Stimulated activated CD4-positive, alpha-beta T cell treated with anti-CD3 and anti-CD28 coated beads, TNF-alpha, amount 100 ng/mL, for 1 hour (primary cell): ENCODE measurements around the gene PUM2.
"Not testable (repeated sequence)": the region's sequence is repeated elsewhere in the genome, so short reads cannot be mapped to it uniquely, and the experiment has no call there.

Source experiments
- DNase-seq, 3 donors: peaks; one replicate each; pipeline ENCODE4 v3.0.0-alpha.2; 2020; ENCODE audit warnings: low read depth in 3 of 3, low spot score in 1 of 3

PUM2 gene

DNA sequence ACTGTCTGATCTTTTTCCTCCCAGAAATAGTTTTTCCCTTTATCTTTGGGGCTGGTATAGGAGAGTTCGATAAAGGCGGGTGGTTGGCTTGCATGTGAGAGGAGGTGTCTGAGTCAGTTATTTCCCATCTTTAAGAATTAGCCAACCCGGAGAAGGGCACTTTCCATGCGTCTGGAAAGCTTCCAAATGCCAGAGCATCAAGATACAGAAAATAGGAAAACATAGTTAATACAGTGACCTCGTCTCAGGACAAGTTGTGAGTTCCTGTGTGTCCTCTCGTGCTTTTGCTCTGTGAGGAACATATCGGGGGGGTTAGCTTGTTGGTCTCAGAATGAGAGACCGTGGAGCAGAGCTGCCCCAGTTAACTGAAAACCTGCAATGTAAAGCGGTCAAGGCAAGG, 18.7 kb upstream of the PUM2 start:
- no peak for DNase-seq

DNA sequence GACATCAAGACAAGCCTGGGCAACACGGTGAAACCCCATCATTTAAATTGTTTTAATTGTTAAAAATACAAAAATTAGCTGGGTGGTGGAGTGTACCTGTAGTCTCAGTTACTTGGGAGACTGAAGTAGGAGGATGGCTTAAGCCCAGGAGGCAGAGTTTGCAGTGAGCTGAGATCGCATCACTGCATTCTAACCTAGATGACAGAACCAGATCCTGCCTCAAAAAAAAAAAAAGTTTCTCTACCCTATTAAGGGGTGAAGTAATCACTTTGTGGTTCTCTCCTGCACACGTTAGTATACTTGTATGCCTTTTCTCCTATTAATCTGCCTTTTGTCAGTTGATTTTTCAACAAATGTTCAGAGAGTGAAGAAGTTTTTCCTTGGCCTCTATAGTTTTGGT, 18.1 kb upstream of the PUM2 start:
- DNase-seq: no peak

DNA sequence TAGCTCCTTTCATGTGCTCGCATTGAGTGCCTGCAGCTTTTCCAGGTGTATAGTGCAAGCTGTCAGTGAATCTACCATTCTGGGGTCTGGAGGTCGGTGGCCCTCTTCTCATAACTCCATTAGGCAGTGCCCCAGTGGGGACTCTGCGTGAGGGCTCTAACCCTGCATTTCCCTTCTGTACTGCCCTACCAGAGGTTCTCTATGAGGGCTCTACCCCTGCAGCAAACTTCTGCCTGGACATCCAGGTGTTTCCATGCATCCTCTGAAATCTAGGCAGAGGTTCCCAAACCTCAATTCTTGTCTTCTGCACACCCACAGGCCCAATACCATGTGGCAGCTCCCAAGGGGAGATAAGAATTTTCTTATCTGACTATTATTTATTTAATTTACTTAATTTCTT, 17.3 kb upstream of the PUM2 start:
- not testable (repeated sequence) for DNase-seq

DNA sequence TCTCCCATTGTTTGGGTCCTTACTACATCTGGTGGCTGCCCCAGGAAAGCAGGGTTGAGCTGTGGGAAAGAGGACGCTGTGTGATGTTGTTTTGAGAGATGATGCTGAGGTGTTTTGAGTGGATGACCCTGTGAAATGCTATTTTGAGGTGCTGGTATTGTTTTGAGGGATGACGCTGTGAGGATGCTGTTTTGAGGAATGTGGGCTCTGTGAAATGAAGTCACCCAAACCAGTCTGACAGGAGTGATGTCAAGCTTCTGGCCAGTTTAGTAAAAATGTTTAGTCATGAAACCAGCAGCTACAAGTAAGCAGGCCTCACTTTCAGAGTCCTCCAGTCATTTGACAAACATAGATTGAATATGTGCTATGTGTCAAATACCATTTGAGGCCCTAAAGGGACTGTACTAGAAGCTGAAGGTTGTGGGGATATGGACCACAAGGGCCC, 16.1 kb upstream of the PUM2 start:
- DNase-seq: no peak

DNA sequence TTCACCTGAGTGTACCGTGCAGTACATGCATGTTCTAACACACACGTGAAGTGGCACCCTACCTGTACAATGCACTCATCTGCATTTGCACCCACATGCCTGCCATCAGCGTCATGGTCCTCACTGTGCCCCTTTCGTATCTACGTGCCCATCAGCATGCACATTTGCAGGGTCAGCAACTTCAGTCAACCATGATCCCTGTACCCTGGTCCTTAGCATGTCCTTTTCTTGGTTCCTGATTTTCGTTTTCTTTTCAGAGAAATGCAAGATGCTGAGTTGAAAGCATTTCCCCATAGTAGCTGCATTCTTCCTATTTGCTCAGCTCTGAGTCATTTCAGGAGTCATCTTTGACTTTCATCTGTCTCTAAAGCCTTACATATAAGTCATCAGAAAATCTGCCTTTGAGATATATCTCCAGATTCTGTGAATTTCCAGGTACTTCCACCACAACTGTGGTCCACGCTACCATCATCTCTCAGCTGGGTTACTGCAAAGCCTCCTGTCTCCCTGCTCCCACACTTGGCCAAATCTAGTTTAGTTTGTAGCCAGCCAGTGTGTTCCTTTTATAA, 14.7 kb upstream of the PUM2 start:
- DNase-seq: no peak

DNA sequence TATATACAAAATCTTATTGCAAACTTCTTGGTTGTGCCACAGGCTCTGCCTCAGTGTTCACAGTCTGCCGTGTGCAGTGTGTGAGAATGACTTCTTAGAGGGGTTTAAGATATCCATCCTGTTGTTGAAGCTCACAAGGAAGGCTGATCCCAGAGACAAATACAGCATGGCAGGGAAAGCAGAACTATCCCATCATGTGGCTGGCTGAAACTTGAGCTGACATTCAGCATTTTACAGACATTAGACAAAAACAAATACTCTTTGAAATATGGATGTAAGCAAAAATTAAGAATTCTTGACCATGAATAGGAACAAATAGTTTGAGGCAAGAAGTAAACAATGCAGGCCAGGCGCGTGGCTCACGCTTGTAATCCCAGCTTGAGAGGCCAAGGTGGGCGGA, 12.9 kb upstream of the PUM2 start:
- no peak for DNase-seq

DNA sequence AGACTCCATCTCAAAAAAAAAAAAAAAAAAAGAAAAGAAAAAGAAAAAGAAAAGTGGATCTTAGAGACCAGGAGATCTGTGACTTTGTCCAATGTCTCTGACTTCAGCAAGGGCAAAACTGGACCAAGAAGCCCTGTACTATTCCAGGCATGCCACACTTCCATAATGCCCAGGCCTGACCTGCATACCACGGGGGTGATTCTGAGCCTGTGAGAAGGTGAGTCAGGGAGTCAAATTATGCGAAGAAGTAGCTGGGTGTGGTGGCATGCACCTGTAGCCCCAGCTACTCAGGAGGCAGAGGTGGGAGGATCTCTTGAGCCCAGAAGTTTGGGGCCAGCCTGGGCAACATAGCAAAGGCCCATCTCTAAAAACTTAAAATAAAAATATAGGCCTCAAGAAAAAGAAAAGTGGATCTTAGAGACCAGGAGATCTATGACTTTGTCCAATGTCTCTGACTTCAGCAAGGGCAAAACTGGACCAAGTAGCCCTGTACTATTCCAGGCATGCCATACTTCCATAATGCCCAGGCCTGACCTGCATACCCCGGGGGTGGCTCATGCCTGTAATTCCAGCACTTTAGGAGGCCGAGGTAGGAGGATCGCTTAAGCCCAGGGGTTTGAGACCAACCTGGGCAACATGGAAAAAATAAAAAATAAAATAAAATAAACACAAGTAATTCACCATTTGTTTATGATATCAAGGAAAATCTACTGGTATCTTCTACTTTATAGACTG, 12.2 kb upstream of the PUM2 start:
- DNase-seq: no peak

DNA sequence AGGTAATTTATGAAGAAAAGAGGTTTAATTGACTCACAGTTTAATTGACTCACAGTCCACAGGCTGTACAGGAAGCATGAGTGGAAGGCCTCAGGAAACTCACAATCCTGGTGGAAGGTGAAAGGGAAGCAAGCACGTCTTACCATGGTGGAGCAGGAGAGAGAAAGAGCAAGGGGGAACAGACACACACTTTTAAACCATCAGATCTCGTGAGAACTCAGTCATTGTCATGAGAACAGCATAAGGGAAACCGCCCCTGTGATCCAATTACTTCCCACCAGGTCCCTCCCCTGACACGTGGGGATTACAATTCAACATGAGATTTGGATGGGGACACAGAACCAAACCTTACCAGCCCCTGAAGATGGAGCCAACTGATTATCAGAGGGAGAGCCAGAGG, 11.2 kb upstream of the PUM2 start:
- no peak for DNase-seq

DNA sequence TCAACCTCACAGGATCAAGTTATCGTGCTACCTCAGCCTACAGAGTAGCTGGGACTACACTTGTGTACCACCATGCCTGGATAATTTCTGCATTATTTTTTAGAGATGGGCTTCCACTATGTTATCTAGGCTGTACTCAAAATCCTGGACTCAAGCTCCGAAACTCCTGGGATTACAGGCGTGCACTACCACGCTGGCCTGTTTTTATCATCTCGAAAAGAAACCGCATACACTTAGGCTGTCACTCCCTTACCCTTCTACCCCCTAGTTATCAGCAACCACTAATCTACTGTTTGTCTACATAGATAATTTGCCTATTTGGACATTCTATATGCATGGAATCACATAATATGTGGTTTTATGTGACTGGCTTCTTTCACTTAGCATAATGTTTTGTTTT, 8.5 kb upstream of the PUM2 start:
- no peak for DNase-seq

DNA sequence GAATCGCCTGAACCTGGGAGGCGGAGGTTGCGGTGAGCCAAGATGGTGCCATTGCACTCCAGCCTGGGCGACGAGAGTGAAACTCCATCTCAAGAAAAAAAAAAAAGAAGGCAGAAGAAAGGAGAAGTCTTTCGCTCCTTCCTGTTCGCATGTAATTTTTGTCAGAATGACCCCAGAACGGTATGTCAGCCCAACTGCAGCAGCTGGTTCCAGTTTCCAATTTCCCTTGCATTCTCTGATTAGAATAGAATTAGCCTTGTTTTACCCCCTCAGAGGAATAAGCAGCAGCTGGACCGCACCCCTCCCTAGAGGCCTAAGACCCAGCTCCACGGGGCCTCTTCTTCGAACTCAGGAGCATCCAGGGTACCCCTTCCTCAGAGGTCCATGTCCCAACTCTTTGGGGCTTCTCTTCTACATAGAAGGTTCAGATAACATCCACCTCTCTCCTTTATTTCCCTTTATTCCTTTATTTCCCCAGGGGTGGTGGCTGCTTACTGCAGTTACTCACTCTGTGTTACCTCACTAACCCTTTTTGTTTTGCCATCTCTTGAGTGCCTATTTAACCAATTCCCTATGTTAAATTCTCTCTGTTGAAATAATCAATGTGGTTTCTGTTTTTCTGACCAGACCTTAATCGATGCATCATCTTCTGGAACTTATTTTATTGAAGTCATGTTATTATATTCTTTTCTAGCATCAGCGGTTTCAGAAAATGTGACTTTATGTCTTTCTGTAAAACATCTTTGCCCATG, 7.2 kb upstream of the PUM2 start:
- no peak for DNase-seq

DNA sequence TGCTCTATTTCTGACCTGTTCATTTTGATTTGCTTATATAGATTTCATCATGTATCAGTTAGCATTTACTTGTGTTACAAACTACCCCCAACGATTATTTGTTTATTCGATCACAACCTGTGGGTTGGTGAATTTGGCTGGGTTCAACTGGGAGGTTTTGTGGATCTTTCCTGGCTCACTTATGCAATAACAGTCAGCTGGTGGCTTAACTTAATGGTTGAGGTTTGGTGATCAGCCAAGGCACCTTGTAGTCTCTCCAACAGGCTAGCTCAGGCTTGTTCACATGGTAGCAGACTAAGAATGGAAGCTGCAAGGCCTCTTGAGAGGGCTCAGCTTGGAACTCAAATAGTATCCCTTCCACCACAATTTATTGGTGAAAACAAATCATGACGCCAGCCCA, 5.4 kb upstream of the PUM2 start:
- no peak for DNase-seq

DNA sequence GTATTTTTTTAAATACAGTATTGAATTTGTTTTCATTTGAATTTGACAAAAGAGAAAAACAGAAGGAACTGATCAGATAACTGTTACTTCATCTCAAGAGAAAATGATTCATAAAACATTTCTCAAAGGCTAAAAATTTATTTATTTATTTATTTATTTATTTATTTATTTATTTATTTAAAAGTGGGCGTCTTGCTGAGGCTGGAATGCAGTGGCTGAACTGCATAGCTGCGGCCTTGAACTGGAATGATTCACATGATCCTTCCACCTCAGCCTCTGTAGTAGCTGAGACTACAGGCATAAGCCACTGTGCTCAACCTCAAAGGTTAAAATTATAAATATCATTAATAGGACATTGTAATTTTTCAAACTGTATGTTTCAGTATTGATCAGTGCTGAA, 4.5 kb upstream of the PUM2 start:
- no peak for DNase-seq

DNA sequence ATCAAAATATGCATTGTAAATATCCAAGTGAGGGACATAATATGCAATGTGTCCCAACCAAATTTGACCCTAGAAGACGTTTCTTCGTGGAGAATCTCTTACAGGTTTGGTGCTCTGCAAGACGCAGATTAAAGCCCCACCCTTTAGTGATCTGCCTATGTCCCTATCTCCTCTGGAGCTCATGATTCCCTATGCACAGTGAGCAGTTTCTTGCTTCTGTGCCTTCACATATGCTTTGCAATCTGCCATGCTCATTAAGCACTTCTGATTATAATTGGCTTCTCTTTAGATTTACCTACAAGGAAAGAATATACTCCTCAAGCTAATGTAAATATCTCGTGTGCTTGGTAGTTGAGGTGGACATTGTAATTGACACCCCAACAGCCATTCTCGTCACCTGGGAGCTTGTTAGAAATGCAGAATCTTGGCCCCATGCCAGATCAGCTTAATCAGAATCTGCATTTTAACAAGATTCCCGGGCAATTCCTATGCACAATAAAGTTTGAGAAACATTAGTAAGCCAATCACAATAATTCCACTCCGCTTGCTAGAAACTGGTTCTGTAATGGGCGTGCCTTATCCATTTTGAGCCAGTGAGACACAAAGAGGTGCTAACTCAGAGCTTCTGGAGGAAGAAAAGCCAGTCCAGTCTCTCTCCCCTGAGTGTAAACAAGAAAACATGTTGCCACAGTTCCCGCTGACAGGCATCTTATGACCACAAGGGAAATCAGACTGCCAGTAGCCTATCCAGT, 2.8 kb upstream of the PUM2 start:
- no peak for DNase-seq

DNA sequence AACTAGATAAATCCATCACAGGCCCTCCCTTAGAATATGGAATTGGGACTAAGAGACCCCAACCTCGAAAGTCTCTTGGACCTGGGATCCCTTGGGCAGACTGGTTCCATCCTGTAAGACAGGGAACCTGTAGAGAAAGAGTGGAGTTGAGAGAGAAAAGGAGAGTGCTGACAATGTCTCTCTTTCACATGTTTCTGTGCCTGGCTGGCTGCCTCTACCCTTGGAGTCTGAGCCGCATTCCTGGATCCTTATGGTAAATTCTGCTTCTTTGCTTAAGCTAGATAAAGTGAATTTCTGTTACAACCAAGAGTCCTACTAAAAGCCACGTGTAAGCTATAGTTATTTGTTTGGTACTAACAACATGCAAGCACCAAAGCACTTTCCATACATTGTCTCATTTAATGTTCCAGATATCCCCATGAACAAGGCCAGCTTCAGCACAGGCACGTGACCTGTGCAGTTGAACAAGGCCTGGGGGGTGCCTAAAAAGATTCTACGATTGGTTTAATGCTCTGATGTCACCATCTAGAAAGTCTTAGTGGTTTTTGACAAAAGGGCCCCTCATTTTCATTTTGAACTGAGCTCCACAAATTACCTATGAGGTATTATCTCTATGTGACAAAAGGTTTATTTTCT, 2.1 kb upstream of the PUM2 start:
- DNase-seq: no peak

DNA sequence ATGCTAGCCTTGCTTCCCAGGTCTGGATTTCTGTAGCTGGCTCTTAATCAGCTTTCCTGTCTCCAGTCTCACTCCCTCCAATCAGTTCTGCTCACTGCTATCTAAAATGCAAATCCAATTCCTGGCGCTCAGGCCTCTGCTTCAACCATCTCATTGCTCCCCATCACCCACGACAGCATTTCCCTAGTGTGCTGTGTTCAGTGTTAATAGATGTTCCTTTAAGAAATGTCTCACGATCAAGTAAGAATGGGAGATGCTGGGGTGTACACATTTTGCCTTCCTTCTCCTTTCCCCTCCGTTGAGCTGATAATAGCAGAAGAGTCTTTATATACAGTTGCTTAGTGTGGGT, 1.6 kb upstream of the PUM2 start:
- no peak for DNase-seq

DNA sequence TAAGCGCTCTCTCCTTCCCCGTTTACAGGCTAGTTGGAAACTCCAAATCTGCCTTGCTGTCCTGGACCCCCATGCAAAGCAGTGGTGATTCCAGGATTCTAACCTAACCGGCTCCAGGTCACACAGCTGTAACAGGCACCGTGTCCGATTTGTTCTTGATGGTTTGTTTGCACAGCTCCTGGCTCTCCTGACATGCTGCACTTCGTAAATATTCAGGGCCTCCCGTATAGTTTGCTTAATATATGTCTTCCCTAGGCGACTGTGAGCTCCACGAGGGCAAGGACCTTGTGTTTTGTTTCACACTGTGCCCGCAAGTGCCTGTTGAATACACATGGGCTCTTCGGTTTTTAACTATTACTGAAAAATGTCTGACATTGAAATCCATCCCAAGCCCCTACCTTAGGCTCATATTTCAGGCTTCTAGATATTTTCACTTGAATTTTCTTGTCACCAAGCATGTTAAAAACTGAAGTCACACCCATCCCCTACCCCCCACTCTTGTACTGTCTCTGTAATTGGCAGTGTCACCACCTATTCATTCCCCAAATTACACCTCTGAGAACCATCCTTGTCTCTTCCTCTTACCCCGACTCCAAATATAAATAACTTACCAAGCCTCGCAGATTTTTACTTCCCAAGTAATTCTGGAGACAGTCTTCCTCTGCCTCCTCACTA, 1.0 kb upstream of the PUM2 start:
- no peak for DNase-seq

DNA sequence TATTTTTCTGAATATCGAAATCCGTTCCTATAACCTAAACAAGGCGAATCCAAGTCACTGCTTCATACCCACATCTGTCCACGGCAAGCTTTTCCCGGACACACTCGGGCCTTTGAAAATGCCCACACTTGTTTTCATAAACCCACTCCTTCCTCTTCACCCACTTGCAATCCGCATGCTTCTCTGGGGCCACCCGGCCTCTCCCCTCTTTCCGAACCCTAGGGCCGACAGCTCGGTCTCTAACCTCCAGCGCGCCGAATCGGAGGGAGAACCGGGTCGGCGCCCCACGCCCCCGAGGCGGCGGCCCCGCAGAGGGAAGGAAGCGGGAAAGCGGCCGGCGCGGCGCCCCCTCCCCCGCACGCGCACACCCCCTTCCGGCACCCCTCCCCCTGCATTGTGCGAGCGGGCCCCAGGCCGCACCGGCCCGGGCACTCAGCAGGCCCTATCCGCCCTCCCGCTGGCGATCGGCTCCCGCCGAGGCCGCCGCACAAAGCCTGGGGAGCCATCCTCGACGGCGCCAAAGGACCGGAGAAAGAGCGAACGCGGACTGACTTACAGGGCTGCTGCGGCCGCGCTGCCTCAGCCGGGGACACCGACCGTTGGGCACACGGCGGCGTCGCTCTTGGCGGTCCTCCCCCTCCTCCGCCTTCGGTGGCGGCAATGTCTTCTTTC, 467 bp downstream of the PUM2 start:
- peak in 2 of 3 donors; percentile 41 to 49 for DNase-seq

DNA sequence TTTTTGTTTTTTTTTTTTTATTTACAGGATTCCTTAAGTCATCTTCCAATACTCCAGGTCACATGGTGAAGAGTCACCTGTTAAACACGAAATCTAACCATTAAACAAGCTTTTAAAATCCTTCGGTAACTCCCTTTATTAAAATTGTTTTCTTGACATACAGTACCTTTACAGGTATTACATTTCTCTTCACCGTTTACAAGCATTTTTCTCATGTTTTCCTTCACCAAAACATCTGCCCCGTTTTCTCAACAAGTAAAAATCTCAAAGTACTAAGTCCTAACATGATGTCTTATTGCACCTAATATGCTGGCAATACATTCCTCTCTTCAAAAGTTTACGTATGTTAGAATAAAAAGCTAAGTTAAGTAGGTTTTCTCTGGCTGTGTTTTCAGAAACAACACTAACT, 1.1 kb downstream of the PUM2 start:
- DNase-seq: no peak

DNA sequence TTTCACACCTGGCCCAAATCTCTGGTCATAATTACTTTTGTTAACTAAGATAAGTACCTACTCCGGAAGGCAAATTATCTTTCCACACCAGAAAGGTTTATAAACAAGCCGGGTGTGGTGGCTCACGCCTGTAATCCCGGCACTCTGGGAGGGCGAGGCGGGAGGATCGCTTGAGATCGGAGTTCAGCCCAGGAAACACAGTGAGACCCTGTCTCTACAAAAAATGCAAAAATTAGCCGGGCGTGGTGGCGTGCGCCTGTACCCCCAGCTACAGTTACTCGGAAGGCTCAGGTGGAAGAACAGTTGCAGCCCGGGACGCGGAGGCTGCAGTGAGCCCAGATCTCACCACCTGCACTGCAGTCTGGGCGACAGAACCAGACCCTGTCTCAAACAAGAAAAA, 2.1 kb downstream of the PUM2 start:
- DNase-seq: no peak
